GM23338 (cell line): ENCODE results near the gene VEGFB.

ENCODE experiments used
- CREB1 ChIP-seq: fragments of 250-450 bp; sonication (Bioruptor Pico); IDR thresholded peaks from 2 replicates; pipeline ENCODE4 v1.5.0; 2020; ENCODE audit warnings: low read depth, mild to moderate bottlenecking, moderate library complexity
- CTCF ChIP-seq, 2 experiments: fragments of 200-600 bp in 1 of 2; sonication (generic) in 1 of 2; conservative IDR thresholded peaks; 2 replicates each; pipeline versions ENCODE4 v1.5.1 to v1.6.1; 2016 to 2017; ENCODE audit warnings: antibody characterized with exemption in 2 of 2, low read depth in 2 of 2, mild to moderate bottlenecking in 2 of 2, moderate library complexity in 1 of 2
- ETS1 ChIP-seq: IDR thresholded peaks from 2 replicates; pipeline ENCODE4 v1.6.1; 2016; ENCODE audit warnings: antibody characterized with exemption
- EZH2 ChIP-seq: fragments of 200-600 bp; sonication (generic); IDR thresholded peaks from one replicate; pipeline ENCODE4 v1.8.0; 2017; ENCODE audit warnings: antibody characterized with exemption, mild to moderate bottlenecking, low read depth; ENCODE audit not compliant: unreplicated experiment
- EZH2phosphoT487 ChIP-seq: fragments of 200-600 bp; sonication (generic); IDR thresholded peaks from one replicate; pipeline ENCODE4 v1.8.1; 2018; ENCODE audit warnings: antibody characterized with exemption; ENCODE audit not compliant: unreplicated experiment
- POLR2AphosphoS5 ChIP-seq: IDR thresholded peaks from 2 replicates; pipeline ENCODE4 v1.6.1; 2016; ENCODE audit warnings: antibody characterized with exemption, low read depth
- REST ChIP-seq: IDR thresholded peaks from one replicate; pipeline ENCODE4 v1.6.1; 2018; ENCODE audit warnings: antibody characterized with exemption; ENCODE audit not compliant: unreplicated experiment
- STAT1 ChIP-seq: IDR thresholded peaks from one replicate; pipeline ENCODE4 v1.6.1; 2016; ENCODE audit warnings: antibody characterized with exemption; ENCODE audit not compliant: unreplicated experiment
- ZNF331 ChIP-seq: fragments of 250-450 bp; sonication (Bioruptor Pico); IDR thresholded peaks from 2 replicates; pipeline ENCODE4 v1.5.0; 2020; ENCODE audit warnings: low read depth, mild to moderate bottlenecking, moderate library complexity
- ZNF462 ChIP-seq: fragments of 250-450 bp; sonication (Bioruptor Pico); IDR thresholded peaks from 2 replicates; pipeline ENCODE4 v1.5.0; 2020; ENCODE audit warnings: mild to moderate bottlenecking, moderate library complexity

- no peak for TF ChIP-seq CTCF (conservative IDR thresholded peaks at IDR 0.05; ENCODE audit: low read depth in 2 of 2)
- no peak for TF ChIP-seq REST
- TF ChIP-seq EZH2phosphoT487, result no peak
- no peak for TF ChIP-seq EZH2
- no peak for TF ChIP-seq POLR2AphosphoS5
- TF ChIP-seq ETS1, result no peak
- TF ChIP-seq CREB1, result no peak
- no peak for TF ChIP-seq ZNF462 (CRISPR knock-in tag)
- TF ChIP-seq ZNF331 (CRISPR knock-in tag), result no peak
- no peak for TF ChIP-seq STAT1
Observed at GRCh38 chr11:64258946-64259532, 24.7 kb downstream of the VEGFB start.
